Parathyroid adenoma (tissue), 2 donors: ENCODE data around the gene ZBED1.
"Not testable (repeated sequence)": the region's sequence is repeated elsewhere in the genome, so short reads cannot be mapped to it uniquely, and the experiment has no call there.

Source experiments
- H2AFZ ChIP-seq: fragments of 300-600 bp; sonication (generic); one replicate; pipeline ENCODE4 v1.7.0; 2017; ENCODE audit warnings: antibody characterized with exemption, mild to moderate bottlenecking
- H3K27ac ChIP-seq: fragments of 300-600 bp; sonication (generic); one replicate; pipeline ENCODE4 v1.7.0; 2017
- H3K27me3 ChIP-seq: fragments of 300-600 bp; sonication (generic); one replicate; pipeline ENCODE4 v1.7.0; 2017; ENCODE audit warnings: low read length; ENCODE audit not compliant: control insufficient read depth, insufficient read depth
- H3K36me3 ChIP-seq: fragments of 300-600 bp; sonication (generic); one replicate; pipeline ENCODE4 v1.7.0; 2017; ENCODE audit warnings: low read length; ENCODE audit not compliant: control insufficient read depth, insufficient read depth
- H3K4me1 ChIP-seq: fragments of 300-600 bp; sonication (generic); one replicate; pipeline ENCODE4 v1.7.0; 2017; ENCODE audit warnings: control low read depth
- H3K4me2 ChIP-seq: fragments of 300-600 bp; sonication (generic); one replicate; pipeline ENCODE4 v1.7.0; 2017; ENCODE audit warnings: low read length
- H3K4me3 ChIP-seq: fragments of 300-600 bp; sonication (generic); one replicate; pipeline ENCODE4 v1.7.0; 2017; ENCODE audit warnings: low read depth, low read length
- H3K79me2 ChIP-seq: fragments of 300-600 bp; sonication (generic); one replicate; pipeline ENCODE4 v1.7.0; 2017; ENCODE audit warnings: control low read depth
- H3K9ac ChIP-seq: fragments of 300-600 bp; sonication (generic); one replicate; pipeline ENCODE4 v1.7.0; 2017; ENCODE audit warnings: mild to moderate bottlenecking
- H3K9me3 ChIP-seq: fragments of 300-600 bp; sonication (generic); one replicate; pipeline ENCODE4 v1.7.0; 2017; ENCODE audit warnings: low read length; ENCODE audit not compliant: control insufficient read depth
- TF ChIP-seq, protein P1 (sequence below): fragments of 300-600 bp; sonication (generic); IDR thresholded peaks from one replicate; pipeline ENCODE4 v1.7.0; 2017; ENCODE audit warnings: antibody characterized with exemption, mild to moderate bottlenecking
- donor health status: primary hyperparathyroidism.

ZBED1 gene

DNA sequence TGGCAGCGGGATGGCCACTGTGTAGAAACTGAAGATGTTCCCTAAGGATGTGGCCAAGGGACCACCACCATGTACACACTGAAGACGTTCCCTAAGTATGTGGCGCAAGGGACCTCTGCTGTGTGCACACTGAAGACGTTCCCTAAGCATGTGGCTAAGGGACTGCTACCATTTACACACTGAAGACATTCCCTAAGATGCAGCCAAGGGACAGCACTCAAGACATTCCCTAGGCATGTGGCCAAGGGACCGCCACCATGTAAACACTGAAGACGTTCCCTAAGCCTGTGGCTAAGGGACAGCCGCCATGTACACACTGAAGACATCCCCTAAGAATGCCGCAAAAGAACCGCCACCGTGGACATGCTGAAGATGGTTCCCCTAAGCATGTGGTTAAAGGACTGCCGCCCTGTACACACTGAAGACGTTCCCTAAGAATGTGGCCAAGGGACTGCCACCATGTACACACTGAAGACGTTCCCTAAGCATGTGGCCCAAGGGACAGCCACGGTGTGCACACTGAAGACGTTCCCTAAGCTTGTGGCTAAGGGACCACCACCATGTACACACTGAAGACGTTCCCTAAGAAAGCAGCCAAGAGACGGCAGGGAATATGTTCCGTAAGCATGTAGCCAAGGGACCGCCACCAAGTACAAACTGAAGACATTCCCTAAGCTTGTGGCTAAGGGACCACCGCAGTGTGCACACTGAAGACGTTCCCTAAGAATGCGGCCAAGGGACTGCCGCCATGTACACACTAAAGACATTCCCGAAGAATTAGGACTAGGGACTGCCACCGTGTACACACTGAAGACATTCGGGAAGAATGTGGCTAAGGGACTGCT lies 43.3 kb downstream of the ZBED1 start:
- Histone ChIP-seq H3K36me3 (no peaks in the 10 kb centered on the region), H3K9me3 (no peaks in the 10 kb centered on the region), H2AFZ (no peak overlapping the region), H3K79me2 (peaks cover 10% of the 10 kb centered on the region), H3K9ac (no peak overlapping the region), H3K4me1 (no peaks in the 10 kb centered on the region), H3K4me2 (no peak overlapping the region), H3K27me3 (no peaks in the 10 kb centered on the region), H3K4me3 (no peak overlapping the region), H3K27ac (no peak overlapping the region)
- TF ChIP-seq, protein P1, sequence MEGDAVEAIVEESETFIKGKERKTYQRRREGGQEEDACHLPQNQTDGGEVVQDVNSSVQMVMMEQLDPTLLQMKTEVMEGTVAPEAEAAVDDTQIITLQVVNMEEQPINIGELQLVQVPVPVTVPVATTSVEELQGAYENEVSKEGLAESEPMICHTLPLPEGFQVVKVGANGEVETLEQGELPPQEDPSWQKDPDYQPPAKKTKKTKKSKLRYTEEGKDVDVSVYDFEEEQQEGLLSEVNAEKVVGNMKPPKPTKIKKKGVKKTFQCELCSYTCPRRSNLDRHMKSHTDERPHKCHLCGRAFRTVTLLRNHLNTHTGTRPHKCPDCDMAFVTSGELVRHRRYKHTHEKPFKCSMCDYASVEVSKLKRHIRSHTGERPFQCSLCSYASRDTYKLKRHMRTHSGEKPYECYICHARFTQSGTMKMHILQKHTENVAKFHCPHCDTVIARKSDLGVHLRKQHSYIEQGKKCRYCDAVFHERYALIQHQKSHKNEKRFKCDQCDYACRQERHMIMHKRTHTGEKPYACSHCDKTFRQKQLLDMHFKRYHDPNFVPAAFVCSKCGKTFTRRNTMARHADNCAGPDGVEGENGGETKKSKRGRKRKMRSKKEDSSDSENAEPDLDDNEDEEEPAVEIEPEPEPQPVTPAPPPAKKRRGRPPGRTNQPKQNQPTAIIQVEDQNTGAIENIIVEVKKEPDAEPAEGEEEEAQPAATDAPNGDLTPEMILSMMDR = no peak

DNA sequence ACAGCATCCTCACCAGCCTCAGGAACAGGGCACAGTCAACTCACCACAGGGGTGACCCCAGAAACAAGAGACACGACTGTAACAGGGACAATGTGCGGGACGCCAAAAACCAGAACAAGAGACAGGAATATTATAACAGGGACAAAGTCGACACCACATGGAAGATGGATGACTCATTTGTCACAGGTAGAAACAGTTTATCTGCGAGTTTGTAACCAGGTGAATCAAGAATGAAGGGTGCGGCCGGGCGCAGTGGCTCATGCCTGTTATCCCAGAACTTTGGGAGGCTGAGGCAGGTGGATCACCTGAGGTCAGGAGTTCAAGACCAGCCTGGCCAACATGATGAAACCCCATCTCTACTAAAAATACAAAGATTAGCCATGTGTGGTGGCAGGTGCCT lies 44.7 kb downstream of the ZBED1 start:
- not testable (repeated sequence) for H2AFZ ChIP-seq, H3K79me2 ChIP-seq, H3K27me3 ChIP-seq, H3K4me3 ChIP-seq, H3K36me3 ChIP-seq, H3K27ac ChIP-seq, H3K9me3 ChIP-seq, H3K4me2 ChIP-seq, H3K4me1 ChIP-seq, H3K9ac ChIP-seq

DNA sequence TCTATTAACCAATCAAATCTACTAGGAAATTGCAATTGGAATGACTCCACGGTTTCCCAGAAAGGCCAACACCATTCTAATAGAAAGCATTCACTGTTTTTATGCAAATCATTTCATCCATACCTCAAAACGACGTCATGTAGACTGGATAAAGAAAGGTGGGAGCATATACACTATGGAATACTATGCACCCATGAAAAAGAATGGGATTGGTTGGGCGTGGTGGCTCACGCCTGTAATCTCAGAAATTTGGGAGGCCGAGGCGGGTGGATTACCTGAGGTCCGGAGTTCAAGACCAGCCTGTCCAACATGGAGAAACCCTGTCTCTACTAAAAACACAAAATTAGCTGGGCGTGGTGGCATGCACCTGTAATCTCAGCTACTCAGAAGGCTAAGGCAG lies 46.2 kb downstream of the ZBED1 start:
- not testable (repeated sequence) for H3K27ac ChIP-seq, H3K4me3 ChIP-seq, H3K4me2 ChIP-seq, H3K9ac ChIP-seq, H3K79me2 ChIP-seq, H3K27me3 ChIP-seq, H3K9me3 ChIP-seq, H2AFZ ChIP-seq, H3K4me1 ChIP-seq, H3K36me3 ChIP-seq

DNA sequence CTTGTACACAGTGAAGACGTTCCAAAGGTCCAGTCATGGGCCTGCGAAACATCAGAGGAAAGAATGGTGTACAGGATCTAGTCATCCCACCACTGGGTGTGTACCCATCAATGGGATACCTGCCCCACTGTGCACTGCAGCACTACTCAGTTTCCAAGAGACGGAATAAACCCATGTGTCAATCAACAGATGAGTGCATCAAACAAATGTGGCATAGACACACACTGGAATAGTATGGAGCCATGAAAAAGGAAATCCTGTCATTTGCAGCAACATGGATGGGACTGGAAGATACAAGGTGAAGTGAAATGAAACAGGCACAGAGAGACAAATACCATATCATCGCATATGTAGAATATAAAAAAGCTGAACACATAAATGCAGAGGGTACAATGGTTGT lies 48.0 kb downstream of the ZBED1 start:
- Histone ChIP-seq H3K4me1 (no peaks in the 10 kb centered on the region), H3K4me3 (no peak overlapping the region), H3K27ac (no peak overlapping the region), H3K4me2 (no peak overlapping the region), H3K79me2 (peaks cover 4% of the 10 kb centered on the region), H3K36me3 (no peaks in the 10 kb centered on the region), H3K9ac (no peak overlapping the region), H3K27me3 (no peaks in the 10 kb centered on the region), H3K9me3 (no peaks in the 10 kb centered on the region), H2AFZ (no peak overlapping the region)
- TF ChIP-seq, protein P1 = no peak

- H3K4me2 ChIP-seq = no peak overlapping the region
- no peak overlapping the region for H3K27ac ChIP-seq
- no peaks in the 10 kb centered on the region for H3K9me3 ChIP-seq
- TF ChIP-seq, protein P1 = no peak
- no peaks in the 10 kb centered on the region for H3K27me3 ChIP-seq
- no peak overlapping the region for H2AFZ ChIP-seq
- peaks cover 2% of the 10 kb centered on the region for H3K79me2 ChIP-seq
- H3K36me3 ChIP-seq = no peaks in the 10 kb centered on the region
- H3K9ac ChIP-seq = no peak overlapping the region
- H3K4me1 ChIP-seq = no peaks in the 10 kb centered on the region
- no peak overlapping the region for H3K4me3 ChIP-seq
Observed at GRCh38 chrX:2452317-2452784, 48.4 kb downstream of the ZBED1 start.
